Glomerular visceral epithelial cell (primary cell): Measurements from ENCODE around the gene TIMM17B.

Experiments used
- DNase-seq: peaks from one replicate; pipeline ENCODE4 v3.0.0-alpha.2; 2016; ENCODE audit errors: extremely low spot score

Gene TIMM17B

GRCh38 chrX:48897625-48898306, at the start of gene TIMM17B, which contains the start of gene PQBP1:
Gene TIMM17B, minus strand, starts transcription at chrX:48897768. Its CDS starts 19 bp downstream, at chrX:48897749.
Gene PQBP1, plus strand, starts transcription at chrX:48897930. Its CDS starts 580 bp downstream, at chrX:48898510.
- peak; percentile 93 for DNase-seq

- DNase-seq: peak; percentile 37
Observed at GRCh38 chrX:48945517-48946348, 48.2 kb upstream of the TIMM17B start.

- no peak for DNase-seq
Observed at GRCh38 chrX:48942895-48943294, 45.3 kb upstream of the TIMM17B start.

GRCh38 chrX:48940404-48940955, 42.9 kb upstream of the TIMM17B start:
- DNase-seq: no peak

- no peak for DNase-seq
Observed at GRCh38 chrX:48939524-48940228, 42.1 kb upstream of the TIMM17B start.

GRCh38 chrX:48938721-48939425, 41.3 kb upstream of the TIMM17B start:
- no peak for DNase-seq

GRCh38 chrX:48937054-48937907, 39.7 kb upstream of the TIMM17B start:
- DNase-seq: peak; percentile 52

- DNase-seq: no peak
Observed at GRCh38 chrX:48936429-48937053, 39.0 kb upstream of the TIMM17B start.

- DNase-seq: no peak
Observed at GRCh38 chrX:48935301-48935670, 37.7 kb upstream of the TIMM17B start.

- DNase-seq: no peak
Observed at GRCh38 chrX:48934581-48935300, 37.2 kb upstream of the TIMM17B start.

- no peak for DNase-seq
Observed at GRCh38 chrX:48933757-48934156, 36.2 kb upstream of the TIMM17B start.

GRCh38 chrX:48927736-48928382, 30.3 kb upstream of the TIMM17B start:
- no peak for DNase-seq

- no peak for DNase-seq
Observed at GRCh38 chrX:48927123-48927522, 29.6 kb upstream of the TIMM17B start.

GRCh38 chrX:48924270-48924669, 26.7 kb upstream of the TIMM17B start:
- no peak for DNase-seq

- DNase-seq: no peak
Observed at GRCh38 chrX:48923771-48924170, 26.2 kb upstream of the TIMM17B start.

- no peak for DNase-seq
Observed at GRCh38 chrX:48920718-48921104, 23.1 kb upstream of the TIMM17B start.

GRCh38 chrX:48919947-48920717, 22.6 kb upstream of the TIMM17B start:
- DNase-seq: no peak

GRCh38 chrX:48919360-48919841, 21.8 kb upstream of the TIMM17B start:
- no peak for DNase-seq
